ENCODE measurements around the gene ZIM2.

ZIM2 gene

DNA sequence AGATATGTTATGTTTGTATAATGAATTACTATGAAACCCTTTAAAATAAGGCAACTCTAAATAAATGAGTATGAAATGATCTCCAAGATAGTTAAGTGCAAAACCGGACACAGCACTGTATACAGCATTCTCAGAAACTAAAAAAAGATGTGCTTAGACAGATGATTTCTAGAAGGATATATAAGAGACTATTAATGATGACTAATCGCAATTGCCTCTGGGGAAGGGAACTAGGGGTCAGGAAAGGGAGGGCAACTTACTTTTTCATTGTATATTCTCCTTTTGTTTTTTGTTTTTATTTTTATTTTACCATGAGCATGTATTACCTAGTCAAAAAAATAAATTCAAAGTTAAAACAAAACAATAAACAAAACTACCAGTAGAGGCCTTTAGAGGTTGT lies 12.8 kb downstream of the ZIM2 start:
- POLR2A ChIA-PET = no interaction called here
- TF ChIP-seq, protein P1, sequence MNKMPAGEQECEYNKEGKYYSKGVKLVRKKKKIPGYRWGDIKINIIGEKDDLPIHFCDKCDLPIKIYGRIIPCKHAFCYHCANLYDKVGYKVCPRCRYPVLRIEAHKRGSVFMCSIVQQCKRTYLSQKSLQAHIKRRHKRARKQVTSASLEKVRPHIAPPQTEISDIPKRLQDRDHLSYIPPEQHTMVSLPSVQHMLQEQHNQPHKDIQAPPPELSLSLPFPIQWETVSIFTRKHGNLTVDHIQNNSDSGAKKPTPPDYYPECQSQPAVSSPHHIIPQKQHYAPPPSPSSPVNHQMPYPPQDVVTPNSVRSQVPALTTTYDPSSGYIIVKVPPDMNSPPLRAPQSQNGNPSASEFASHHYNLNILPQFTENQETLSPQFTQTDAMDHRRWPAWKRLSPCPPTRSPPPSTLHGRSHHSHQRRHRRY (tag by site-specific recombination; IDR thresholded peaks at IDR 0.05) = no peak
- no peak for TF ChIP-seq ZNF26 (tag by site-specific recombination; IDR thresholded peaks at IDR 0.05)
- no peak for TF ChIP-seq ZNF791 (tag by site-specific recombination; IDR thresholded peaks at IDR 0.05)
- no peak overlapping the region for H3K4me3 ChIP-seq (ENCODE audit: low read depth, low read length)
- H3K27ac ChIP-seq (ENCODE audit: extremely low read depth, low read depth, low read length) = no peak overlapping the region
- no peaks in the 10 kb centered on the region; the same call in 1 of the 2 replicates for H3K9me3 ChIP-seq (ENCODE audit: control insufficient read depth, insufficient read depth, low read depth, low read length)
- H3K4me1 ChIP-seq (ENCODE audit: control insufficient read depth, insufficient read depth, low read length) = no peaks in the 10 kb centered on the region
- CTCF ChIA-PET = no interaction called here
- no peaks in the 10 kb centered on the region for H3K36me3 ChIP-seq (ENCODE audit: control insufficient read depth in 2 of 2, insufficient read depth in 1 of 2, low read length in 2 of 2)

DNA sequence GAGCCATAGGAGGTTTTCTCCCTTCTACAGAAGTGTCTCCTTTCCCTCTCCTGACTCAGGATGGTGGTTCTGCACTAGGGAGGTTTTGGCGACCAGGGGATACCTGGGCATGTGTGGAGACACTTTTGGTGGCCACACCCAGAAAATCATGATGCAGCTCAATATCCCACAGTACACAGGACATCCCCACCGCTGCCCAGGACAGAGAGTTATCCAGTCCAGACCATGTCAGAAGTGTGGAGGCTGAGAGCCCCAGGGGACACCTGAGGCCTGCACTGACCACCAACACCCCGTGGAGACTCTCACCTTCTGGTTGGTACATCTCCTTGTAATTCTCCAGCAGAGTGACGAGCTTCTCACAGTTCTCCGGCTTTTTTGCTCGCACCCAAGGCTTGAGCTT lies 16.6 kb downstream of the ZIM2 start:
- Histone ChIP-seq H3K36me3 (ENCODE audit: control insufficient read depth in 2 of 2, insufficient read depth in 1 of 2, low read length in 2 of 2) (no peaks in the 10 kb centered on the region), H3K4me1 (ENCODE audit: control insufficient read depth, insufficient read depth, low read length) (no peaks in the 10 kb centered on the region), H3K4me3 (ENCODE audit: low read depth, low read length) (no peak overlapping the region), H3K27ac (ENCODE audit: extremely low read depth, low read depth, low read length) (no peak overlapping the region), H3K9me3 (ENCODE audit: control insufficient read depth, insufficient read depth, low read depth, low read length) (no peaks in the 10 kb centered on the region; the same call in 1 of the 2 replicates)
- CTCF ChIA-PET = interaction anchor here (0.7 to 0.8 kb wide), 2 partner anchors 72 to 245 kb away, joined by 3 read pairs; no protein-coding TSS in a partner anchor
- TF ChIP-seq, protein P1 (tag by site-specific recombination; IDR thresholded peaks at IDR 0.05) = no peak
- TF ChIP-seq OSR2 (tag by site-specific recombination; IDR thresholded peaks at IDR 0.05) (no peak), ZNF311 (tag by site-specific recombination; IDR thresholded peaks at IDR 0.05; ENCODE audit: borderline replicate concordance) (no peak), ZNF391 (tag by site-specific recombination; IDR thresholded peaks at IDR 0.05; ENCODE audit: borderline replicate concordance, low read depth) (no peak), ZNF623 (tag by site-specific recombination; IDR thresholded peaks at IDR 0.05) (no peak), ZNF529 (tag by site-specific recombination; IDR thresholded peaks at IDR 0.05; ENCODE audit: insufficient replicate concordance) (no peak), ZNF292 (tag by site-specific recombination; IDR thresholded peaks at IDR 0.05; ENCODE audit: borderline replicate concordance, low read depth) (no peak), ZNF26 (tag by site-specific recombination; IDR thresholded peaks at IDR 0.05) (no peak), SETDB1 (IDR thresholded peaks at IDR 0.05; ENCODE audit: insufficient read length, low read length) (no peak), ZNF23 (tag by site-specific recombination; IDR thresholded peaks at IDR 0.05; ENCODE audit: borderline replicate concordance) (no peak), ZNF350 (tag by site-specific recombination; IDR thresholded peaks at IDR 0.05) (no peak), ZNF544 (tag by site-specific recombination; IDR thresholded peaks at IDR 0.05) (no peak), ZNF830 (tag by site-specific recombination; IDR thresholded peaks at IDR 0.05; ENCODE audit: low read depth) (no peak), ZNF571 (tag by site-specific recombination; IDR thresholded peaks at IDR 0.05) (no peak), ZNF366 (tag by site-specific recombination; conservative IDR thresholded peaks at IDR 0.05) (no peak)
- TF ChIP-seq, protein P2, sequence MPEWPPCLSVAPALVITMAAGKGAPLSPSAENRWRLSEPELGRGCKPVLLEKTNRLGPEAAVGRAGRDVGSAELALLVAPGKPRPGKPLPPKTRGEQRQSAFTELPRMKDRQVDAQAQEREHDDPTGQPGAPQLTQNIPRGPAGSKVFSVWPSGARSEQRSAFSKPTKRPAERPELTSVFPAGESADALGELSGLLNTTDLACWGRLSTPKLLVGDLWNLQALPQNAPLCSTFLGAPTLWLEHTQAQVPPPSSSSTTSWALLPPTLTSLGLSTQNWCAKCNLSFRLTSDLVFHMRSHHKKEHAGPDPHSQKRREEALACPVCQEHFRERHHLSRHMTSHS (tag by site-specific recombination; IDR thresholded peaks at IDR 0.05) = no peak
- TF ChIP-seq, protein P3, sequence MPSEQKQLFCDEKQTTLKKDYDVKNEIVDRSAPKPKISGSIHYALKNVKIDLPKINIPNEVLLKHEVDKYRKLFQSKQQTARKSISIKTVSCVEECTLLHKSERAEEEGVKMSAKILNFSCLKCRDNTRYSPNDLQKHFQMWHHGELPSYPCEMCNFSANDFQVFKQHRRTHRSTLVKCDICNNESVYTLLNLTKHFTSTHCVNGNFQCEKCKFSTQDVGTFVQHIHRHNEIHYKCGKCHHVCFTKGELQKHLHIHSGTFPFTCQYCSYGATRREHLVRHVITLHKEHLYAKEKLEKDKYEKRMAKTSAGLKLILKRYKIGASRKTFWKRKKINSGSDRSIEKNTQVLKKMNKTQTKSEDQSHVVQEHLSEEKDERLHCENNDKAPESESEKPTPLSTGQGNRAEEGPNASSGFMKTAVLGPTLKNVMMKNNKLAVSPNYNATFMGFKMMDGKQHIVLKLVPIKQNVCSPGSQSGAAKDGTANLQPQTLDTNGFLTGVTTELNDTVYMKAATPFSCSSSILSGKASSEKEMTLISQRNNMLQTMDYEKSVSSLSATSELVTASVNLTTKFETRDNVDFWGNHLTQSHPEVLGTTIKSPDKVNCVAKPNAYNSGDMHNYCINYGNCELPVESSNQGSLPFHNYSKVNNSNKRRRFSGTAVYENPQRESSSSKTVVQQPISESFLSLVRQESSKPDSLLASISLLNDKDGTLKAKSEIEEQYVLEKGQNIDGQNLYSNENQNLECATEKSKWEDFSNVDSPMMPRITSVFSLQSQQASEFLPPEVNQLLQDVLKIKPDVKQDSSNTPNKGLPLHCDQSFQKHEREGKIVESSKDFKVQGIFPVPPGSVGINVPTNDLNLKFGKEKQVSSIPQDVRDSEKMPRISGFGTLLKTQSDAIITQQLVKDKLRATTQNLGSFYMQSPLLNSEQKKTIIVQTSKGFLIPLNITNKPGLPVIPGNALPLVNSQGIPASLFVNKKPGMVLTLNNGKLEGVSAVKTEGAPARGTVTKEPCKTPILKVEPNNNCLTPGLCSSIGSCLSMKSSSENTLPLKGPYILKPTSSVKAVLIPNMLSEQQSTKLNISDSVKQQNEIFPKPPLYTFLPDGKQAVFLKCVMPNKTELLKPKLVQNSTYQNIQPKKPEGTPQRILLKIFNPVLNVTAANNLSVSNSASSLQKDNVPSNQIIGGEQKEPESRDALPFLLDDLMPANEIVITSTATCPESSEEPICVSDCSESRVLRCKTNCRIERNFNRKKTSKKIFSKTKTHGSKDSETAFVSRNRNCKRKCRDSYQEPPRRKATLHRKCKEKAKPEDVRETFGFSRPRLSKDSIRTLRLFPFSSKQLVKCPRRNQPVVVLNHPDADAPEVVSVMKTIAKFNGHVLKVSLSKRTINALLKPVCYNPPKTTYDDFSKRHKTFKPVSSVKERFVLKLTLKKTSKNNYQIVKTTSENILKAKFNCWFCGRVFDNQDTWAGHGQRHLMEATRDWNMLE (tag by site-specific recombination; conservative IDR thresholded peaks at IDR 0.05; ENCODE audit: low read depth) = no peak
- POLR2A ChIA-PET = no interaction called here
